Left cardiac atrium (tissue), 4 donors: Measurements from ENCODE around the gene UNC13D. TPM values are rescaled to one million over a fixed set of nuclear protein-coding genes. Genes with fewer than 3 reads are reported as not detected.
A peak's percentile ranks its signal among the peaks of the same experiment; 100 is the strongest.
"Not testable (repeated sequence)": the region's sequence is repeated elsewhere in the genome, so short reads cannot be mapped to it uniquely, and the experiment has no call there.

Experiments
- ATAC-seq, 2 donors: fragments of 200-7000 bp; cut with Tn5 transposase; one replicate each; pipeline ENCODE4 v1.9.1; 2020; ENCODE audit warnings: mild to moderate bottlenecking in 2 of 2, moderate library complexity in 2 of 2
- DNase-seq: peaks from one replicate; pipeline ENCODE4 v3.0.0-alpha.2; 2020
- intact Hi-C, 2 donors: fragments of 100-400 bp; cut with DNase I; formaldehyde crosslinking; loops; one replicate each; pipeline versions ENCODE4 v1.14.1 to v1.15.1; 2022 to 2023
- total RNA-seq, 2 donors: library from RNA; stranded (reverse); fragmentation: NEBNext Ultra II Directional; extraction: Animal tissue kit (Norgen Biotek cat#: 25700); gene quantifications; one replicate each; pipeline ENCODE4 v1.2.1, GENCODE V29; 2021
- donor health status: DM: no; HTN: yes; CAD: no.
- donor health status: DM: no; HTN: yes; CAD: no; lungs with severe emphysema.
- donor health status: DM: yes; HTN: yes; CAD: no.
- donor health status: Dilated cardiomyopathy.

UNC13D gene
- total RNA-seq, 2 donors from 2014 or later, result 22.1 to 34.0 TPM

- ATAC-seq (peak in 1 of 2 donors; percentile 0), DNase-seq (peak; percentile 53)
- intact Hi-C loops, result no loop called here
Measured at GRCh38 chr17:75876190-75876937, 32.2 kb upstream of the UNC13D start.

DNA sequence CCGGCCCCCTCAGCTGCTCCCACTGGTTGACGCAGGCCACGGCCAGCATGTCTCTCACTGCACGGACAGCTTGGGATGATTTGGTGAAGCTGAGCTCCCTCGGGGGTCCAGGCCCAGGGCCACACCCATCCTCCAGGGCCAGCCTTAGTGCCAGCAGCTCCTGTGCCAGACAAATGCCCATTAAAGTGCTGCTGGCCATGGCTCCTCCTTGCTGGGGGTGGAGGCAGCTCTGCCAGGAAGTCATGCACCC, 31.7 kb upstream of the UNC13D start:
- DNase-seq (no peak), ATAC-seq (peak in 1 of 2 donors; percentile 0)
- intact Hi-C loops, result no loop called here

GRCh38 chr17:75875182-75875939, 31.2 kb upstream of the UNC13D start:
- intact Hi-C loops, result no loop called here
- no peak for DNase-seq
- ATAC-seq, result no peak

- intact Hi-C loops, result no loop called here
- ATAC-seq, result no peak
- no peak for DNase-seq
Measured at GRCh38 chr17:75874323-75875181, 30.3 kb upstream of the UNC13D start.

- intact Hi-C loops, result no loop called here
- ATAC-seq (no peak), DNase-seq (peak; percentile 59)
Measured at GRCh38 chr17:75873587-75874322, 29.6 kb upstream of the UNC13D start.

DNA sequence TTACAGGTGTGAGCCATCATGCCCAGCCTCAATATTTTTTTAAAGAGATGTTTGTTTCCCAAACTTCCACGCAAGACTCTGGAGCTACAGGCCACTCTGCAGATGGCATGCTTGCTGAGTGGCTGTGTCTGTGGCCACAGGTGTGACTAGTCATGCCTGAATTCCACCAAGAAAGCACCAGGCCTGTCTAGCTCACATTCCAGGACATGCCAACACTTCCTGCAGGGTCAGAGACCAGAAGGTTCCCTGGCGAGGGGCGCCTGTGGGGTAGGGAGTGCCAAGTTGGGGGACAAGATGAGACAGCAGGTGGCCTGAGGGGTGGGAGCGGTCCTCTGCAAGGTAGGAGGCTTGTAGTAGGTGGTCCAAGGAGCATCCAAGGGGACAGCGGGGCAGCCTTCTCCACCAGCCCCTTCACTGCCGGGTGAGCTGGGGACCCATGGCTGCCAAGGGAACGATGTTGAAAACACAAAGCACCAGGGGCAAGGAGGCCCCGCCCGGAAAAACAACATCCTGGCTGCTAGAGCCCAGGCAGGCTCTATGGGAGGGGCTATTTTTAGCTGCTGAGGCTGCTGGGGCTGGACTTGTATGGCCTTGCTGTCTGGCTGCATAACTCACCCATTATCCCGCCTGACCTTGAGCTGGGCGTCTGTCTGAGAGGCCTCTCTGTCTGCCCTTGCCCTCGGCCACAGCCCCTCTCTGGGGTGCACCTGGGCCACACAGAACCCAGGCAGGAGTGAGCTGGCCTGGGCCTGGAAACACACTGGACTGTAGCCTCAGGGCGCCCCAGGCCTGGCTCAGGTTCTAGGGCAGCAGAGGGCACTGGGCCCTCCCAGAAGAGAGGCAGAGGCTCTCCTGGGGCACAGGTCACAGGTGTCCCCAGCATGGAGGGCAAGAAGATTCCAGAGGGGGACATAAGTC, 28.5 kb upstream of the UNC13D start:
- intact Hi-C loops, result no loop called here
- peak; percentile 51 to 56 for ATAC-seq
- DNase-seq, result peak; percentile 91

GRCh38 chr17:75870228-75870627, 26.0 kb upstream of the UNC13D start:
- ATAC-seq, intact Hi-C loops, DNase-seq: not testable (repeated sequence)

GRCh38 chr17:75869282-75870141, 25.3 kb upstream of the UNC13D start:
- DNase-seq (peak; percentile 76), ATAC-seq (peak; percentile 12 to 39)
- intact Hi-C loops, result no loop called here

GRCh38 chr17:75868730-75869281, 24.6 kb upstream of the UNC13D start:
- intact Hi-C loops, result not testable (repeated sequence)

GRCh38 chr17:75865404-75866188, 21.4 kb upstream of the UNC13D start:
- not testable (repeated sequence) for DNase-seq, ATAC-seq

More at GRCh38 chr17:75868730-75869281, 24.6 kb upstream of the UNC13D start:
- ATAC-seq, DNase-seq: not testable (repeated sequence)

GRCh38 chr17:75864887-75865286, 20.7 kb upstream of the UNC13D start:
- intact Hi-C loops, DNase-seq, ATAC-seq: not testable (repeated sequence)

More at GRCh38 chr17:75865404-75866188, 21.4 kb upstream of the UNC13D start:
- intact Hi-C loops, result not testable (repeated sequence)

- ATAC-seq, result peak; percentile 79 to 90
- DNase-seq, result peak; percentile 72
- intact Hi-C loops, result no loop called here
Measured at GRCh38 chr17:75864448-75864871, 20.3 kb upstream of the UNC13D start.

GRCh38 chr17:75861927-75862317, 17.7 kb upstream of the UNC13D start:
- DNase-seq, result no peak
- intact Hi-C loops, result no loop called here
- ATAC-seq, result peak in 1 of 2 donors; percentile 17

GRCh38 chr17:75859358-75859757, 15.2 kb upstream of the UNC13D start:
- intact Hi-C loops, DNase-seq: not testable (repeated sequence)

DNA sequence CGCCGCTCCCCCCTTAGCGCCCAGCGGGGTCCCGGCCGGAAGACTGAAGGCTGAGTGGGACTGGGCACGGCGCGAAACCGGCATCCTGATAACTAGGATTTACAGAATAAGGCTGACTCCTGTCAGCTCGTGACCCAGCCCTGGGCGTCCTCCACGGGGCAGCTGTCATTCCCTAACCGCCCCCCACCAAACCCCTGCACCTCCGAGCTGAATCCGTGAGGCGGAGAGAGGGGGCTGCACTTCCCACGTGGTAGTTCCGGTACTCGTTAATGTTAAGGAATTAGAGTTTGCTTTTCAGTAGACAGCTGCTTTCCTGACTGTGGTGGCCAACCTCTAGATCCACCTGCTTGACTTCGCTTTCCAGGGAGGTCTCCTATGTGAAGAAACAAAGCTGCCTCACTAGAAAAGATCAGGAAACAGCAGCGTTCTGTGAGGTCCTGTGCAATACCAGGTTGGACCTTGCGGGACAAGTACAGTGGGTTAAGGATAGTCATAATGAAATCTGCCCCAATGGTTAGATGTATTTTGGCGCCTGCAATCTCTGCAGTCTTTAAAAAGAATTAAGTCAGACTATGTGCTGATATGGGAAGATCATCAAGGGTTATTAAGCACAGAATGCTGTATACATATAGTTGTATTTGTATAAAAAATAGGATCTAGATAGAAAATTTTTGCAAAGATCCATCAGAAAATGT, 12.0 kb upstream of the UNC13D start:
- no peak for DNase-seq
- intact Hi-C loops, result no loop called here
- ATAC-seq, result no peak

More at GRCh38 chr17:75859358-75859757, 15.2 kb upstream of the UNC13D start:
- not testable (repeated sequence) for ATAC-seq
